Measurements from ENCODE around the gene SPINK14.

Gene SPINK14

DNA sequence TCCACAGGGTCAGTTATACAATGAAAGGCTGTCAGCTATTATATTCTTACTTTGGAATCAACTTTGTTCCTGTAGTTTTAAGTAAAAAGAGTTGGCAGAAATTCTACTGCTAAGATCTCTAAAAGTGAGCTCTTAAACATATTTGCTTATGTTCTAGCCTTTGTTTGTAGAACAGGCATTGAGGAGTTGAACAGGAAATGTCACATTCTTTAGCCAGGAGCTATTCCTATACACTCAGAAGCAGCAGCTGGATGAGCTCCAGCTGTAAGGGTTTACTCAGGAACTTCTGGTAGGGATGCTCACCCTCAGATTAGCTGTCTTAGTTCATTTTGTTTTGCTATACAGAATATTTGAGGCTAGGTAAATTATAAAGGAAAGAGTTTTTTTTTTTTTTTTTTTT lies 22.4 kb upstream of the SPINK14 start:
- H3K27ac ChIP-seq, result peak overlapping the region; percentile 92

DNA sequence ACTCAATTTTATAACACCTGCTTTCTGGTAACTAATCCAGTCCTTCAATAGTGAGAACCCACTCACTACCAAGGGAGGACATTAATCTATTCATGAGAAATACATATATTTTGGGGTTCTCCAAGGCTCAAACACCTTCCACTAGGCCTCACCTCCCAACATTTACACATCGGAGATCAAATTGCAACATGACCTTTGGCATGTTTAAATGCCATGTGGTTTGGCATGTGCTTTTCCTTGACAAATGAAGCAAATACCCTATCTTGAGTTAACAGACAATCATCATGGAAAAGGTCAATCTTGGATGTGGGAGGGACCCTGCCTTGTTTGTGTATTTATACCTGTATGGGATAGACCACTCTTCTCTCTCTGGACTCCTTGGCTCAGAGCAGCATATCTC lies 21.9 kb upstream of the SPINK14 start:
- H3K27ac ChIP-seq, result peak overlapping the region; percentile 92
- no peak for TF ChIP-seq ZFX (IDR thresholded peaks at IDR 0.05; ENCODE audit: borderline replicate concordance)

More for the DNA sequence above, 22.4 kb upstream of the SPINK14 start:
- TF ChIP-seq ZFX (IDR thresholded peaks at IDR 0.05; ENCODE audit: borderline replicate concordance), result no peak
- TF ChIP-seq, protein P1, sequence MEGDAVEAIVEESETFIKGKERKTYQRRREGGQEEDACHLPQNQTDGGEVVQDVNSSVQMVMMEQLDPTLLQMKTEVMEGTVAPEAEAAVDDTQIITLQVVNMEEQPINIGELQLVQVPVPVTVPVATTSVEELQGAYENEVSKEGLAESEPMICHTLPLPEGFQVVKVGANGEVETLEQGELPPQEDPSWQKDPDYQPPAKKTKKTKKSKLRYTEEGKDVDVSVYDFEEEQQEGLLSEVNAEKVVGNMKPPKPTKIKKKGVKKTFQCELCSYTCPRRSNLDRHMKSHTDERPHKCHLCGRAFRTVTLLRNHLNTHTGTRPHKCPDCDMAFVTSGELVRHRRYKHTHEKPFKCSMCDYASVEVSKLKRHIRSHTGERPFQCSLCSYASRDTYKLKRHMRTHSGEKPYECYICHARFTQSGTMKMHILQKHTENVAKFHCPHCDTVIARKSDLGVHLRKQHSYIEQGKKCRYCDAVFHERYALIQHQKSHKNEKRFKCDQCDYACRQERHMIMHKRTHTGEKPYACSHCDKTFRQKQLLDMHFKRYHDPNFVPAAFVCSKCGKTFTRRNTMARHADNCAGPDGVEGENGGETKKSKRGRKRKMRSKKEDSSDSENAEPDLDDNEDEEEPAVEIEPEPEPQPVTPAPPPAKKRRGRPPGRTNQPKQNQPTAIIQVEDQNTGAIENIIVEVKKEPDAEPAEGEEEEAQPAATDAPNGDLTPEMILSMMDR (IDR thresholded peaks at IDR 0.05), result no peak

DNA sequence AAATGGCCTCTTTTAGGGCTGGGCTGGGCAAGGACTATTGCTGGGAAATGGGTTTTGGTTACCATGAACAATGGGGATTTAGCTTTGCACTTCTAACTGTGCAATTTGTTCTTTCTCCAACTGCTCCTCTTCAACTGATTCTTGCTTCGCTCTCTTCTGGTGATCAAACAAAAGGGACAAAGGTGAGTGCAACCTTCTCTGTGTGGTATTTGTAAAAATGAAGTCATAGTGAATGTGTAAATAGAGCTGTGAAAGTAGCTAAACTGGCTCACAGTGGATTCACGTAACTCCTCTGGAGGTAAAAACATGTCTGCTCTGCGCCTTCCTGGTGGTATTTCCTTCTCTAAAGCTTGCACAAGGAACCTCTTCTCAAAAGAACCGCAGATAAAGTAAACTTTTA lies 20.9 kb upstream of the SPINK14 start:
- no peak for TF ChIP-seq ZFX (IDR thresholded peaks at IDR 0.05; ENCODE audit: borderline replicate concordance)
- TF ChIP-seq, protein P1 (IDR thresholded peaks at IDR 0.05), result no peak
- H3K27ac ChIP-seq, result peak overlapping the region; percentile 92

DNA sequence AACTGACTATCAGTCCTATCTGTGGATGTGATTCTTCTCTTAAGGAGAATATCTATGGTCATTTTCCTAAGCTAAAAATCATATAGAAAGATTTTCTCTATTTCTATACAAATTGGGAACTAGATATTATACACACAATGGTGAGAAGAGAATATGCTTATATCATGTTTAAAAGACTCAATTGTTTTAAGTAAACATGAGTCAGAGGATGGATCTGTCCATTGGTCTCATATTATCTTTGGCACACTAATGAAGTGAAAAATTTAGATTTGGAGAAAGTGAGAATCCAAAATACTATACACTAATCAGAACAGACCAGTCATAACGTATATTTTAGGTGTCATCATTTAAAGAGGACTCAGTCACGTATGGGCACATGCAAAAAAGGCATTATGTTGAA lies 16.5 kb upstream of the SPINK14 start:
- no peak for TF ChIP-seq ZFX (IDR thresholded peaks at IDR 0.05; ENCODE audit: borderline replicate concordance)
- TF ChIP-seq, protein P1 (IDR thresholded peaks at IDR 0.05), result no peak
- H3K27ac ChIP-seq, result no peak overlapping the region

DNA sequence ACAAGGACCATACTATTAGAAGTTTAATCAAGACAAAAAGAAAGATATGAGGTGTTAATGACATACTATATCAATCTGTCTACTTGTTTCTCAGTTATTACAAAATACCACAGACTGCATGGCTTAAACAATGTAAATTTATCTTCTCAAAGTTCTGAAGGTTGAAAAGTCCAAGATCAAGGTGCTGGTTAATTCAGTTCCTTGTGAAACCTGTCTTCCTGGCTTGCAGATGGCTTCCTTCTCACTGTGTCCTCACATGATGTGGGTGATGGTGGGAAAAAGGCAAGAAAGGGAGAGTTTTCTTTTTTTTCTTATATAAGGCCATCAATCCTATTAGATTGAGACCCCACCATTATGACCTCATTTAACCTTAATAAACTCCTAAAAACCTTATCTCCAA lies 15.6 kb upstream of the SPINK14 start:
- no peak for TF ChIP-seq ZFX (IDR thresholded peaks at IDR 0.05; ENCODE audit: borderline replicate concordance)
- TF ChIP-seq, protein P1 (IDR thresholded peaks at IDR 0.05), result no peak
- no peak overlapping the region for H3K27ac ChIP-seq

DNA sequence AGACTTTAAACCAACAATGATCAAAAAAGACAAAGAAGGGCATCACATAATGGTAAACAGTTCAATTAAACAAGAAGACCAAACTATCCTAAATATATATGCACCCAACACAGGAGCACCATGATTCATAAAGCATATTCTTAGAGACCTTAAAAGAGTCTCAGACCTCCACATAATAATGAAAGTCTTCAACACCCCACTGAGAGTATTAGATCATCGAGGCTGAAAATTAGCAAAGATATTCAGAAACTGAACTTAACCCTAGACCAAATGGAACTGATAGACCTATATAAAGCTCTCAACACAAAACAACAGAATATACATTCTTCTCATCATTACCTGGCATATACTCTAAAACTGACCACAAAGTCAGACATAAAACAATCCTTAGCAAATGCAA lies 11.7 kb upstream of the SPINK14 start:
- TF ChIP-seq ZFX (IDR thresholded peaks at IDR 0.05; ENCODE audit: borderline replicate concordance), result no peak
- TF ChIP-seq, protein P1 (IDR thresholded peaks at IDR 0.05), result no peak
- no peak overlapping the region for H3K27ac ChIP-seq

DNA sequence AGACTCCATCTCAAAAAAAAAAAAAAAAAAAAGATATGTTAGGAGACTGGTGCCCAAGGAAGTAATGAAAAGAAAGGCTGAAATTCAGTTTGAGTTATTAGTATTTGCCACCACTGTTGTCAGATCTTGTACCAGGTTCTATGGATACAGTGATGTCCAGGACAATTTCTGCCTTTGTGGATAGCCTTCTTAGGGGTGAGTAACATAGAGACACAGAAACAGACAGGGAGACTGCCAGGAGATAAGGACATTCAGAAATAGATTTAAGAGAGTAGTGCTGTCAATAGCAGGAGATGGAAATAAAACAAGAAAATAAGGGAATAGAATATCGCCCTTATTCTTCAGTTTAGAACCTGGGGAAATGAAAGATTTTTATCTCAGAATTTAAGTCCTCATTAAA lies 6.3 kb upstream of the SPINK14 start:
- H3K27ac ChIP-seq, result no peak overlapping the region
- TF ChIP-seq, protein P1 (IDR thresholded peaks at IDR 0.05), result no peak
- TF ChIP-seq ZFX (IDR thresholded peaks at IDR 0.05; ENCODE audit: borderline replicate concordance), result no peak

DNA sequence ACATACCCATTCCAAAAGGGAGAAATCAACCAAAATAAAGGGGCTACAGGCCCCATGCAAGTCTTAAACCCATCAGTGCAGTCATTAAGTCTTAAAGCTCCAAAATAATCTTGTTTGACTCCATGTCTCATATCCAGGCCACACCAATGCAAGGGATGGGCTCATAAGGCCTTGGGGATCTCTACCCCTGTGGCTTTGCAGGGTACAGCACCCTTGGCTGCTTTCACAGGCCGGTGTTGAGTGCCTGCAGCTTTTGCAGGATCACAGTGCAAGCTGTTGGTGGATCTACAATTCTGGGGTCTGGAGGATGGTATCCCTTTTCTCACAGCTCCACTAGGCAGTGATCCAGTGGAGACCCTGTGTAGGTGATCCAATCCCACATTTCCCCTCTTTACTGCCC lies 5.0 kb upstream of the SPINK14 start:
- no peak for TF ChIP-seq ZFX (IDR thresholded peaks at IDR 0.05; ENCODE audit: borderline replicate concordance)
- TF ChIP-seq, protein P1 (IDR thresholded peaks at IDR 0.05), result no peak
- H3K27ac ChIP-seq, result no peak overlapping the region
